Measurements from ENCODE around the gene ITPRIP.

The ITPRIP gene

DNA sequence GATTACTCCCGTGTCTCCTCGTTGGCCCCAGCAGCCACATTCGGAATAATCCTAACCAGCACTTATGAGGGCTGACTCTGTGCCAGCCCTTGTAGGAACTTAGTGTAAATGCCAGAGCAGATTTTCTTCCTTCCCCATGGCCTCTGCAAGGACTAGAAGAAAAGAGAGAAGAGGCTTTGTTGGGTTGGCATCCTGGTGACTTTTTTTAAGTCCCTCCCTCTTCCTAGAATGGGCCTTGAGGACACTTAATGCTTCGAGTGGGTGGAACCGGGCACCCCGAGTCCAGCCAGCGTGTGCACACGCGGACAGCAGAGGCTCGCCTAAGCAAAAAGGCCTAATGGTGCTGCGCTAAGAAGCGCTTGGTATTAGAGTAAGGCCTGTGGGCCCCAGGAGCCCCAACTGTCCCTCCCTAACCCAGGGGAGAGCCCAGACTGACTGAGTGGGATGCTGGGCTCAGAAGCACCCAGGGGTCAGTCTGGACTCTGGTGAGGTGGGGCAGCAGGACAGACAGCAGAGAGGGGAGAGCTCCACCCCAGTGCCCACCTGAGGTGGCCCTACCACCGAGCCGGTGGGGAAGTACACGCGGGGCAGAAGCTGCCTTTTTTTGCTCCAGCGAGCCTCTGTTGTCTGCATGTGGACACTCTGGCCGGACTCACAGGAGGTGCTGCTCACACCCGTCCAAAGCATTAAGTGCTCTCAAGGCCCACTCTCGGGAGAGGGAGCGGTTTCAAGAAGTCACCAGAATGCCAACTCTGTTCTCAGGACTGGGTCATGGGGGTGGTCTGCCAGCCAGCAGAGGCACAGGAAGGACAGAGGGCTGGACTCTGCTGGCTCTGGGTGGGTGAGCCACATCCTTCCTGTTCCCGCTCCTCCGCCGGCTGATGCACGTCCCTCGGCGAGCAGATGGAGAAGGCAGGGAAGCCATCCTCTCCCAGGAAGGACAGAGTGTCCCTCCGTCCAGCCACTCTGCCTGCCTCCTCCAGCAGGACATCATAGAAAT is 12.5 kb downstream of the ITPRIP start:
- peak; percentile 64 for DNase-seq

- DNase-seq: no peak
Observed at GRCh38 chr10:104324931-104325330, 13.3 kb downstream of the ITPRIP start.

DNA sequence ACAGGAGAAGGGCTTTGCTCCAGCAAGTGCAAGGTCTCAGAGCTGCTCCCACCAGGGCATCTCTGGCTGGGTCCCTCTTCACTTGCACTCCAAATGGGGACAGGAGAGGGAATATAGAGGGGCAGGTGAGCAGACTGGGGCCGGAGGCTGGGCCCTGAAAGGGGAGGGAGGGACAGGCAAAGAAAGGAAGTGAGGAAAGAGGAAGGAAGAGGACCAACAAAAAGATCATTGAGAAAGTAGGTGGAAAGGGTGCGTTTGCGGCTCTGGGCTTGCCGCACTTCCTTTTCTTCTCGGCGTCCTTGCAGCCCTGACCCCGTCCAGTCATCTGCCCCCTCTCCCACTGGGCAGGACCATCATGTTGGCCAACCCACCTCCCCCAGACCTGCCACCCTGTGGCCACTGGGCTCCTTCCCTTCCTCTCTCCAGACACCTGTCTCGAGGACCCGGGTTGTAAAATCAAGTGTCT is 14.0 kb downstream of the ITPRIP start:
- peak; percentile 32 for DNase-seq

DNA sequence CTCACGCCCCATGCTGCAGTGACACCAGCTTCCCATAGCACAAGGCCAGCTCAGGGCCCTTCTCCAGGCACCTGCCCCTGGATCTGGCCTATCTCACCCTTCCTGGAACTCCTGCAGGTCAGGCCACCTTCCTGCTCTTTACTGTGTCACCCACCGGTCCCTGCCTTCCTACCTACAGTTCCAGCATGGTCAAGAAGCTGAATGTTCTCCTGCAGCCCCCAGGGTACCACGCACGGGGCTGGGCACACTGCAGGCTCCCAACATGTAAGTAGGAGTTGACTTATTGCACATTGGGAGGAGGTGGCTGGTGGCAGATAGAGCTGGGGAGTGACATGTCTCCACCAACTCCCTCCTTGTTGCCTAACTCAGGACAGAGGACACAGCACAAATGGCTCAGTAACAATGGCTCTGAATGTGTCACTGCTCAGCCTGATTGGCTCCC is 14.5 kb downstream of the ITPRIP start:
- DNase-seq: no peak

- DNase-seq: no peak
Observed at GRCh38 chr10:104323085-104323484, 15.2 kb downstream of the ITPRIP start.

DNA sequence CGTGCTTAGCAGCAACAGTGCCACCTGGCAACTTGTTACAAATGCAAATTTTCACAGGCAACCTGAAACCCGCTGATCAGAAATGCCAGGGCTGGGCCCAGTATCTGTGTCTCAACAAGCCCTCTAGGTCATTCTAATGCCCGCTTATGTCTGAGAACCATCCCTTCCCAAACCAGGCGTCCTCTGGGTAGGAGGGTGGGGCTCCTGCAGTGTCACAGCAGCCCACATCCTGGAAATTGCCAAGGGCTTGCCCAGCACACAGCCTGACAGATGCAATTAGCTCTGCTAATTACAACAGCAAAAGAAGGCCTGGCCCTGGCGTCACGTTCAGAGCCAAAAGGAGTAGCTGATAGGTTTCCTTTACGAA is 15.9 kb downstream of the ITPRIP start:
- peak; percentile 74 for DNase-seq

- peak; percentile 51 for DNase-seq
Observed at GRCh38 chr10:104321725-104322415, 16.4 kb downstream of the ITPRIP start.

- DNase-seq: peak; percentile 36
Observed at GRCh38 chr10:104321226-104321625, 17.0 kb downstream of the ITPRIP start.

GRCh38 chr10:104318810-104319741 is 19.2 kb downstream of the ITPRIP start:
- DNase-seq: no peak

DNA sequence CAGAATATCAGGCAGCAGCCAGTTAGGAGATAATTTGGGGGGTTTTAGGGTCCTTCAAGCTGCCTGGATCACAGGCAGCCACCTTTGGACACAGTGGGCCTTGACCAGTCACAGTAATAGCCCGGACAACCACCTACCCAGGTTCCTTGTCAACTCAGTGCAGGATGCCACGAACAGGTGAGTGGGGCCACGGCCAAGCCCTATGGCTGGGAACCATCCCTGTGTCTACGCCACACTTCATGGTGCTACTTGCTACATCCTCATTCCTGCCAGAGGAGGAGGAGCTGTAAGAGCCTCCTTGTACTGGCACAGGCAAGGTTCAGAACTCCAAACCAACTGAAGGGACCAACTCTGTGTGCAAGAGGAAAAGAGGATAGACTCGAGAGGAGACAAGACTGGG is 19.9 kb downstream of the ITPRIP start:
- DNase-seq: no peak

DNA sequence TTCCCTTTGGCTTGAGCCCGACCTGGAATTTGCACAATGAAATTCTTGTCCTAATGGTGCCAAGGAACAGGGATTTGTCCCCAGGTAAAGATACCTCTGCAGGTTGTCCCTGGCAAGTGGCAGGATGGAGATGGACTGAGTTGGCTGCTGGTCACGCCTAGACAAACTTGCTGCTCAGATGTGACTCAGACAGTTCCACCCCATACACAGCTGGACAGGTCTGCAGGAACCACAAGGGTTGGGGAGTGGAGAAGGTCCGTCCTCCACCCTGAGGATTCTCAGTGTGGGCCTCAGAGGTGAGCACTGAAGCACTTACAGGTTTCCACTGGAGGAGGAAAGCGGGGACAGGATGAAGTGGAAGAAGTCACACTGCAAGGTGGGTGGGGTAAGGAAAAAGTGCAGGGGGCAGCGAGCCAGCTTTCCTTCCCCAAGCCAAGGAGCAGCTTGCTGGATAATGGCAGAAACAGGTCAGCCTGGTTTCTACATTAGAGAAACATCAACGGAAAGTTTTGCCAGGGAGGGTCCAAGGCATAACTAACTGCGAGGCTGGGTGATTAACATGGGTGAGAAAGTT is 20.5 kb downstream of the ITPRIP start:
- peak; percentile 65 for DNase-seq

GRCh38 chr10:104317269-104317710 is 21.0 kb downstream of the ITPRIP start:
- peak; percentile 51 for DNase-seq

- DNase-seq: no peak
Observed at GRCh38 chr10:104316321-104317099, 21.8 kb downstream of the ITPRIP start.

- DNase-seq: no peak
Observed at GRCh38 chr10:104315486-104315921, 22.8 kb downstream of the ITPRIP start.

- DNase-seq: no peak
Observed at GRCh38 chr10:104314591-104315485, 23.4 kb downstream of the ITPRIP start.

GRCh38 chr10:104311184-104311720 is 27.0 kb downstream of the ITPRIP start:
- no peak for DNase-seq

- peak; percentile 67 for DNase-seq
Observed at GRCh38 chr10:104309980-104310978, 28.0 kb downstream of the ITPRIP start.

GRCh38 chr10:104308439-104308903 is 29.8 kb downstream of the ITPRIP start:
- DNase-seq: no peak

Measured in femur (tissue), 1 donor.